HG03097 (cell line): ENCODE measurements around the gene SMIM32.

Source experiments
- ATAC-seq: cut with Tn5 transposase; IDR thresholded peaks from one replicate; pipeline ENCODE4 v1.9.1; 2021; ENCODE audit not compliant: unreplicated experiment, low FRiP score

The SMIM32 gene

GRCh38 chr5:136208916-136209315, 16.0 kb upstream of the SMIM32 start:
- no peak for ATAC-seq

GRCh38 chr5:136207631-136208030, 14.7 kb upstream of the SMIM32 start:
- ATAC-seq = no peak

GRCh38 chr5:136206361-136206760, 13.4 kb upstream of the SMIM32 start:
- ATAC-seq = no peak

- ATAC-seq = no peak
Measured at GRCh38 chr5:136205941-136206340, 13.0 kb upstream of the SMIM32 start.

- no peak for ATAC-seq
Measured at GRCh38 chr5:136205061-136205702, 12.2 kb upstream of the SMIM32 start.

- ATAC-seq = no peak
Measured at GRCh38 chr5:136203303-136203922, 10.5 kb upstream of the SMIM32 start.

- ATAC-seq = no peak
Measured at GRCh38 chr5:136202469-136203205, 9.7 kb upstream of the SMIM32 start.

GRCh38 chr5:136201870-136202269, 8.9 kb upstream of the SMIM32 start:
- ATAC-seq = no peak

GRCh38 chr5:136200761-136201160, 7.8 kb upstream of the SMIM32 start:
- no peak for ATAC-seq

GRCh38 chr5:136200130-136200529, 7.2 kb upstream of the SMIM32 start:
- no peak for ATAC-seq

GRCh38 chr5:136199408-136199807, 6.4 kb upstream of the SMIM32 start:
- ATAC-seq = no peak

GRCh38 chr5:136198453-136198852, 5.5 kb upstream of the SMIM32 start:
- no peak for ATAC-seq

GRCh38 chr5:136197462-136198142, 4.6 kb upstream of the SMIM32 start:
- ATAC-seq = no peak

GRCh38 chr5:136195971-136196820, 3.2 kb upstream of the SMIM32 start:
- no peak for ATAC-seq

GRCh38 chr5:136194576-136194975, 1.6 kb upstream of the SMIM32 start:
- ATAC-seq = no peak

- ATAC-seq = no peak
Measured at GRCh38 chr5:136193322-136193935, 467 bp upstream of the SMIM32 start.

GRCh38 chr5:136192015-136192525, 892 bp downstream of the SMIM32 start:
- ATAC-seq = no peak

- no peak for ATAC-seq
Measured at GRCh38 chr5:136191304-136192014, 1.5 kb downstream of the SMIM32 start.

- ATAC-seq = no peak
Measured at GRCh38 chr5:136190904-136191303, 2.1 kb downstream of the SMIM32 start.
